ENCODE measurements around the gene ZNF333. TPM values are rescaled to one million over a fixed set of nuclear protein-coding genes. Genes with fewer than 3 reads are reported as not detected.

Gene ZNF333
- total RNA-seq, 1 donor from 2014 or later: 26.2 TPM

GRCh38 chr19:14746886-14747285, 57.0 kb downstream of the ZNF333 start:
- H3K27ac Mint-ChIP-seq: no peak overlapping the region
- H3K4me3 Mint-ChIP-seq: no peak overlapping the region
- no peak for ATAC-seq (ENCODE audit: low read depth)
- no peak for TF ChIP-seq CTCF (IDR thresholded peaks at IDR 0.05)
- H3K4me1 Mint-ChIP-seq: no peaks in the 10 kb centered on the region
- H3K27me3 Mint-ChIP-seq: no peaks in the 10 kb centered on the region
- ChIA-PET POLR2A (no interaction called here), CTCF (no interaction called here)
- DNase-seq: no peak
- no peaks in the 10 kb centered on the region for H3K36me3 Mint-ChIP-seq (ENCODE audit: low read depth)
- intact Hi-C loops (cut with micrococcal nuclease): no loop called here
- no peaks in the 10 kb centered on the region for H3K9me3 Mint-ChIP-seq

- ATAC-seq (ENCODE audit: low read depth): no peak
- intact Hi-C loops (cut with micrococcal nuclease): no loop called here
- H3K4me1 Mint-ChIP-seq: no peaks in the 10 kb centered on the region
- no peak for TF ChIP-seq CTCF (IDR thresholded peaks at IDR 0.05)
- POLR2A ChIA-PET: no interaction called here
- H3K9me3 Mint-ChIP-seq: no peaks in the 10 kb centered on the region
- H3K36me3 Mint-ChIP-seq (ENCODE audit: low read depth): no peaks in the 10 kb centered on the region
- H3K4me3 Mint-ChIP-seq: no peak overlapping the region
- H3K27me3 Mint-ChIP-seq: no peaks in the 10 kb centered on the region
- no peak for DNase-seq
- CTCF ChIA-PET: no interaction called here
- H3K27ac Mint-ChIP-seq: no peak overlapping the region
These were observed 58.8 kb downstream of the ZNF333 start for GRCh38 chr19:14748601-14749000.

DNA sequence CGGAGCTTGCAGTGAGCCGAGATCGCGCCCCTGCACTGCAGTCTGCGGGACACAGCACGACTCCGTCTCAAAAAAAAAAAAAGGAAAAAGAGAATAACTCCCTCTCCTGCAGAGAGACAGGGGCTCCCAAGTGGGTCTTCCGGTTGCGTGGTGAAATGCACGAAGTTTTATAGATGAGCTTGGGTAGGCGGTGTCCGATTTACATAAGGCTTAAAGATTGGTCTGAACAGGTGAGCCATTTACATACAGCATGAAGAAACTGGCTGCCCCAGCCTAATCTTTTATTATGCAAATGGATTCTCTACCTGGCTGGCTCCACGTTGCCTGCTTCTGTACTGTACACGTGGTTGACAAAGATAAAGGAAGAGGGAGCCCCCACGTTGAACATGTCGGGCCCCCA, 69.0 kb downstream of the ZNF333 start:
- no peak for DNase-seq
- intact Hi-C loops (cut with micrococcal nuclease): no loop called here
- Mint-ChIP-seq H3K4me3 (no peak overlapping the region), H3K36me3 (ENCODE audit: low read depth) (no peaks in the 10 kb centered on the region), H3K9me3 (no peaks in the 10 kb centered on the region), H3K27ac (no peak overlapping the region), H3K27me3 (peaks cover under 1% of the 10 kb centered on the region), H3K4me1 (no peaks in the 10 kb centered on the region)
- ATAC-seq (ENCODE audit: low read depth): no peak
- ChIA-PET CTCF (no interaction called here), POLR2A (no interaction called here)
- no peak for TF ChIP-seq CTCF (IDR thresholded peaks at IDR 0.05)

DNA sequence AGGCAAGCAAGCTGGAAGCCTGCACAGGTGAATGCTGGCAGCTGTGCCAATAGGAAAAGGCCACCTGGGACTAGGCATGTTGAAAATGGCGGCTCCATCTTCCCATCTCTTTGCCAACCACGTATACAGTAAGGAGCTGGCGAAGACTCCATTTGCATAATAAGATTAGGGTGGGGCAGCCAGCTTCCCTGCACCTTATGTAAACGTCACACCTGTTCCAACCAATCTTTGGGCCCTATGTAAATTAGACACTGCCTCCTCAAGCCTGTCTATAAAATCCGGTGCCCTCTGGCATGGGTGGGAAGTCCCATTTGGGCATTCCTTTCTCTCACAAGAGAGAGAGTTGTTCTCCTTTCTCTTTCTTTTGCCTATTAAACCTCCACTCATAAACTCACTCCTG, 71.8 kb downstream of the ZNF333 start:
- peaks cover 10% of the 10 kb centered on the region for H3K27me3 Mint-ChIP-seq
- H3K36me3 Mint-ChIP-seq (ENCODE audit: low read depth): peaks cover 3% of the 10 kb centered on the region
- H3K27ac Mint-ChIP-seq: no peak overlapping the region
- CTCF ChIA-PET: no interaction called here
- no peaks in the 10 kb centered on the region for H3K9me3 Mint-ChIP-seq
- H3K4me1 Mint-ChIP-seq: no peaks in the 10 kb centered on the region
- ATAC-seq (ENCODE audit: low read depth) (no peak), DNase-seq (no peak)
- intact Hi-C loops (cut with micrococcal nuclease): no loop called here
- TF ChIP-seq CTCF (IDR thresholded peaks at IDR 0.05): no peak
- POLR2A ChIA-PET: interaction anchor here (0.7 kb wide), 1 partner anchor 390 kb away, joined by 4 read pairs; no protein-coding TSS in a partner anchor
- H3K4me3 Mint-ChIP-seq: no peak overlapping the region

DNA sequence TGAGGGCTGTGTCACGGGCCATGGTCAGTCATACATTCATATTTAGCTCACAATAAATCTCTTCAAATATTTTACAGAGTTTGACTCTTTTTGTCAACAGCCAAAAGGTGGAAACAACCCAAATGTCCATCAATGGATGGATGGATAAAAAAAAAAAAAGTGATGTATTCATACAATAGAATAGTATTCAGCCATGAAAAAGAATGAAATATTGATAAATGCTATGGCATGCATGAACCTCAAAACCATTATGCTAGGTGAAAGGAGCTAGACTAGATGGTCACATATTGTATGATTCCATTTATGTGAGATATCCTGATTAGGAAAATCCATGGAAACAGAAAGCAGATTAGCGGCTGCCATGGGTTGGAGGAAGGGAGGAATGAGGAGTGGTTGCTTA, 72.3 kb downstream of the ZNF333 start:
- Mint-ChIP-seq H3K36me3 (ENCODE audit: low read depth) (peaks cover 3% of the 10 kb centered on the region), H3K27me3 (peaks cover 10% of the 10 kb centered on the region), H3K4me1 (no peaks in the 10 kb centered on the region), H3K27ac (no peak overlapping the region), H3K9me3 (no peaks in the 10 kb centered on the region), H3K4me3 (no peak overlapping the region)
- no peak for DNase-seq
- ATAC-seq (ENCODE audit: low read depth): no peak
- CTCF ChIA-PET: no interaction called here
- intact Hi-C loops (cut with micrococcal nuclease): no loop called here
- POLR2A ChIA-PET: interaction anchor here (0.7 kb wide), 1 partner anchor 390 kb away, joined by 4 read pairs; no protein-coding TSS in a partner anchor
- TF ChIP-seq CTCF (IDR thresholded peaks at IDR 0.05): no peak

Measured in activated B cell treated with CpG ODN at 0.5 μM for 24 hours (primary cell).